HepG2 (cell line): ENCODE data around the gene SHC1. TPM values are rescaled to one million over a fixed set of nuclear protein-coding genes. Genes with fewer than 3 reads are reported as not detected.

Experiments
- AKAP8 ChIP-seq: sonication (generic); formaldehyde crosslinking; IDR thresholded peaks from 2 replicates; pipeline ENCODE4 v1.5.1; 2020; ENCODE audit warnings: mild to moderate bottlenecking, missing genetic modification reagents
- HMGA1 ChIP-seq: sonication (generic); formaldehyde crosslinking; conservative IDR thresholded peaks from 2 replicates; pipeline ENCODE4 v1.4.0; 2020; ENCODE audit warnings: missing genetic modification reagents
- HOXA9 ChIP-seq: sonication (generic); formaldehyde crosslinking; IDR thresholded peaks from 2 replicates; pipeline ENCODE4 v1.8.1; 2022; ENCODE audit warnings: missing genetic modification reagents, mild to moderate bottlenecking, moderate library complexity, borderline replicate concordance
- KDM5B ChIP-seq: sonication (generic); formaldehyde crosslinking; IDR thresholded peaks from 2 replicates; pipeline ENCODE4 v1.4.0; 2020; ENCODE audit warnings: missing genetic modification reagents, mild to moderate bottlenecking, borderline replicate concordance
- MAZ ChIP-seq, 2 experiments: sonication (generic) in 1 of 2; formaldehyde crosslinking in 1 of 2; IDR thresholded peaks; 2 replicates each; pipeline versions ENCODE4 v1.5.0 to v1.6.1; 2012 to 2020; ENCODE audit warnings: low read depth in 2 of 2, mild to moderate bottlenecking in 2 of 2, borderline replicate concordance in 1 of 2, improper control_type of control experiment in 1 of 2, low read length in 1 of 2, missing genetic modification reagents in 1 of 2, moderate library complexity in 1 of 2
- PLRG1 ChIP-seq: fragments of 450-650 bp; conservative IDR thresholded peaks from 2 replicates; pipeline ENCODE4 v1.6.1; 2016
- RORA ChIP-seq: sonication (generic); formaldehyde crosslinking; IDR thresholded peaks from 2 replicates; pipeline ENCODE4 v1.5.0; 2020; ENCODE audit warnings: mild to moderate bottlenecking, missing genetic modification reagents, moderate library complexity
- SP5 ChIP-seq: IDR thresholded peaks from 2 replicates; pipeline ENCODE4 v1.6.1; 2016; ENCODE audit warnings: low read depth, borderline replicate concordance
- SRY ChIP-seq: sonication (generic); formaldehyde crosslinking; IDR thresholded peaks from 2 replicates; pipeline ENCODE4 v1.8.0; 2022; ENCODE audit warnings: mild to moderate bottlenecking, missing genetic modification reagents
- TRIM22 ChIP-seq: fragments of 450-650 bp; IDR thresholded peaks from 2 replicates; pipeline ENCODE4 v1.6.1; 2017
- ZNF30 ChIP-seq: sonication (generic); formaldehyde crosslinking; IDR thresholded peaks from 2 replicates; pipeline ENCODE4 v1.5.0; 2020; ENCODE audit warnings: mild to moderate bottlenecking, missing genetic modification reagents
- ZNF414 ChIP-seq: sonication (generic); formaldehyde crosslinking; IDR thresholded peaks from 2 replicates; pipeline ENCODE4 v1.5.0; 2020; ENCODE audit warnings: missing genetic modification reagents
- ZNF510 ChIP-seq: sonication (generic); formaldehyde crosslinking; IDR thresholded peaks from 2 replicates; pipeline ENCODE4 v1.4.0; 2020; ENCODE audit warnings: low read depth, mild to moderate bottlenecking, missing genetic modification reagents
- ZNF607 ChIP-seq: sonication (generic); formaldehyde crosslinking; IDR thresholded peaks from 2 replicates; pipeline ENCODE4 v1.5.1; 2020; ENCODE audit warnings: missing genetic modification reagents, mild to moderate bottlenecking, borderline replicate concordance
- ZSCAN29 ChIP-seq: sonication (generic); formaldehyde crosslinking; conservative IDR thresholded peaks from 2 replicates; pipeline ENCODE4 v1.4.0; 2020; ENCODE audit warnings: mild to moderate bottlenecking, missing genetic modification reagents
- polyA plus RNA-seq, 8 experiments: library from polyadenylated mRNA; depleted of rRNA in 3 of 8; stranded (reverse) in 7 of 8; unstranded in 1 of 8; fragments of >200 nt; fragmentation: Illumina TruSeq in 4 of 8; extraction: Trizol in 4 of 8; gene quantifications; 2 replicates each; pipeline versions ENCODE4 v1.2.1 to v1.2.3, GENCODE V29; 2011 to 2016; ENCODE audit warnings: low read depth in 4 of 8, missing spikeins in 1 of 8, mixed read lengths in 1 of 8; ENCODE audit not compliant: insufficient read depth in 1 of 8
- total RNA-seq, 5 experiments: library from RNA; depleted of rRNA; stranded (reverse); fragments of >200 nt; fragmentation: Illumina TruSeq; extraction: Trizol; gene quantifications; 2 replicates each; pipeline ENCODE4 v1.2.3, GENCODE V29; 2016; ENCODE audit warnings: low read depth in 1 of 5
- TF ChIP-seq, protein P1 (sequence below): sonication (generic); formaldehyde crosslinking; IDR thresholded peaks from 2 replicates; pipeline ENCODE4 v1.5.0; 2020; ENCODE audit warnings: mild to moderate bottlenecking, missing genetic modification reagents, borderline replicate concordance

SHC1 gene
- total and polyA plus RNA-seq, 2 of the 13 experiments (the other 11 are each of a cell fraction or from before 2014, with no cell fraction given) = 52.0 to 137 TPM

DNA sequence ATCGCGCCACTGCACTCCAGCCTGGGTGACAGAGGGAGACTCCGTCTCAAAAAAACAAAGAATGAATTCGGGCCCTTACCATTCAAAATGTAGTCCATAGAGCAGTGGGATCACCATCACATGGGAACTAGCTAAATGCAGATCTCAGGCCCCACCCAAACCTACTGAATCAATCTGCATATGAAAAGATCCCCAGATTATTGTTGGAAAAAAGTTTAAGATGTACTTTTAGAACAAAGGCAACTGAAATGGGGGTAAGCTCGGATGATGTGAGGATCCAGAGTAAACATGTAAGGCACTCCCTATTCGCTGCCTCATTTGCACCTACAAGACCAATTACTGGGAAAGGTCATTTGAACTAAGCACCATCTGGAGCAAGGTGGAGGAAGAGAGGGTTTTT, 11.8 kb upstream of the SHC1 start (continued):
- TF ChIP-seq, protein P1, sequence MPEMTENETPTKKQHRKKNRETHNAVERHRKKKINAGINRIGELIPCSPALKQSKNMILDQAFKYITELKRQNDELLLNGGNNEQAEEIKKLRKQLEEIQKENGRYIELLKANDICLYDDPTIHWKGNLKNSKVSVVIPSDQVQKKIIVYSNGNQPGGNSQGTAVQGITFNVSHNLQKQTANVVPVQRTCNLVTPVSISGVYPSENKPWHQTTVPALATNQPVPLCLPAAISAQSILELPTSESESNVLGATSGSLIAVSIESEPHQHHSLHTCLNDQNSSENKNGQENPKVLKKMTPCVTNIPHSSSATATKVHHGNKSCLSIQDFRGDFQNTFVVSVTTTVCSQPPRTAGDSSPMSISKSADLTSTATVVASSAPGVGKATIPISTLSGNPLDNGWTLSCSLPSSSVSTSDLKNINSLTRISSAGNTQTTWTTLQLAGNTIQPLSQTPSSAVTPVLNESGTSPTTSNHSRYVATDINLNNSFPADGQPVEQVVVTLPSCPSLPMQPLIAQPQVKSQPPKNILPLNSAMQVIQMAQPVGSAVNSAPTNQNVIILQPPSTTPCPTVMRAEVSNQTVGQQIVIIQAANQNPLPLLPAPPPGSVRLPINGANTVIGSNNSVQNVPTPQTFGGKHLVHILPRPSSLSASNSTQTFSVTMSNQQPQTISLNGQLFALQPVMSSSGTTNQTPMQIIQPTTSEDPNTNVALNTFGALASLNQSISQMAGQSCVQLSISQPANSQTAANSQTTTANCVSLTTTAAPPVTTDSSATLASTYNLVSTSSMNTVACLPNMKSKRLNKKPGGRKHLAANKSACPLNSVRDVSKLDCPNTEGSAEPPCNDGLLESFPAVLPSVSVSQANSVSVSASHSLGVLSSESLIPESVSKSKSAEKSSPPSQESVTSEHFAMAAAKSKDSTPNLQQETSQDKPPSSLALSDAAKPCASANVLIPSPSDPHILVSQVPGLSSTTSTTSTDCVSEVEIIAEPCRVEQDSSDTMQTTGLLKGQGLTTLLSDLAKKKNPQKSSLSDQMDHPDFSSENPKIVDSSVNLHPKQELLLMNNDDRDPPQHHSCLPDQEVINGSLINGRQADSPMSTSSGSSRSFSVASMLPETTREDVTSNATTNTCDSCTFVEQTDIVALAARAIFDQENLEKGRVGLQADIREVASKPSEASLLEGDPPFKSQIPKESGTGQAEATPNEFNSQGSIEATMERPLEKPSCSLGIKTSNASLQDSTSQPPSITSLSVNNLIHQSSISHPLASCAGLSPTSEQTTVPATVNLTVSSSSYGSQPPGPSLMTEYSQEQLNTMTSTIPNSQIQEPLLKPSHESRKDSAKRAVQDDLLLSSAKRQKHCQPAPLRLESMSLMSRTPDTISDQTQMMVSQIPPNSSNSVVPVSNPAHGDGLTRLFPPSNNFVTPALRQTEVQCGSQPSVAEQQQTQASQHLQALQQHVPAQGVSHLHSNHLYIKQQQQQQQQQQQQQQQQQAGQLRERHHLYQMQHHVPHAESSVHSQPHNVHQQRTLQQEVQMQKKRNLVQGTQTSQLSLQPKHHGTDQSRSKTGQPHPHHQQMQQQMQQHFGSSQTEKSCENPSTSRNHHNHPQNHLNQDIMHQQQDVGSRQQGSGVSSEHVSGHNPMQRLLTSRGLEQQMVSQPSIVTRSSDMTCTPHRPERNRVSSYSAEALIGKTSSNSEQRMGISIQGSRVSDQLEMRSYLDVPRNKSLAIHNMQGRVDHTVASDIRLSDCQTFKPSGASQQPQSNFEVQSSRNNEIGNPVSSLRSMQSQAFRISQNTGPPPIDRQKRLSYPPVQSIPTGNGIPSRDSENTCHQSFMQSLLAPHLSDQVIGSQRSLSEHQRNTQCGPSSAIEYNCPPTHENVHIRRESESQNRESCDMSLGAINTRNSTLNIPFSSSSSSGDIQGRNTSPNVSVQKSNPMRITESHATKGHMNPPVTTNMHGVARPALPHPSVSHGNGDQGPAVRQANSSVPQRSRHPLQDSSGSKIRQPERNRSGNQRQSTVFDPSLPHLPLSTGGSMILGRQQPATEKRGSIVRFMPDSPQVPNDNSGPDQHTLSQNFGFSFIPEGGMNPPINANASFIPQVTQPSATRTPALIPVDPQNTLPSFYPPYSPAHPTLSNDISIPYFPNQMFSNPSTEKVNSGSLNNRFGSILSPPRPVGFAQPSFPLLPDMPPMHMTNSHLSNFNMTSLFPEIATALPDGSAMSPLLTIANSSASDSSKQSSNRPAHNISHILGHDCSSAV = no peak
- no peak for TF ChIP-seq ZSCAN29 (CRISPR knock-in tag)
- TF ChIP-seq SP5 (CRISPR knock-in tag) = no peak
- TF ChIP-seq HMGA1 = no peak
- TF ChIP-seq SRY = no peak
- TF ChIP-seq TRIM22 = no peak
- no peak for TF ChIP-seq AKAP8 (CRISPR knock-in tag)
- TF ChIP-seq HOXA9 (CRISPR knock-in tag) = no peak
- no peak for TF ChIP-seq PLRG1
- no peak for TF ChIP-seq MAZ (IDR thresholded peaks at IDR 0.05; ENCODE audit: borderline replicate concordance, low read depth, low read length)
- no peak for TF ChIP-seq MAZ (CRISPR knock-in tag; IDR thresholded peaks at IDR 0.05; ENCODE audit: low read depth)
- no peak for TF ChIP-seq ZNF607 (CRISPR knock-in tag)
- TF ChIP-seq KDM5B (CRISPR knock-in tag) = no peak
- no peak for TF ChIP-seq ZNF414 (CRISPR knock-in tag)
- TF ChIP-seq ZNF30 = no peak
- no peak for TF ChIP-seq RORA (CRISPR knock-in tag)
- TF ChIP-seq ZNF510 = no peak
